GM12878 (cell line): ENCODE measurements around the gene WNK2. TPM values are rescaled to one million over a fixed set of nuclear protein-coding genes. Genes with fewer than 3 reads are reported as not detected.
"Not testable (repeated sequence)": the region's sequence is repeated elsewhere in the genome, so short reads cannot be mapped to it uniquely, and the experiment has no call there.

Experiments
- ATAC-seq: fragments of 200-7000 bp; cut with Tn5 transposase; 3 replicates; pipeline ENCODE4 v1.9.1; 2020; ENCODE audit warnings: mild to moderate bottlenecking, moderate library complexity
- BruUV-seq: library from RNA; stranded (reverse); fragments of 400-500 nt; replicated peaks from 2 replicates; lab custom pipeline; 2021; lab: Mats Ljungman, UMichigan
- CTCF ChIA-PET: fragments of 300-600 bp; sonication (Branson Sonifier 250); formaldehyde crosslinking; extraction: SDS; loops from one replicate; lab custom pipeline; 2021; ENCODE audit warnings: inconsistent platforms; lab: Yijun Ruan, JAX
- POLR2A ChIA-PET: fragments of 350-600 bp; formaldehyde crosslinking; extraction: SDS; loops from one replicate; lab custom pipeline; 2021; ENCODE audit warnings: inconsistent platforms; lab: Charles Lee
- RAD21 ChIA-PET: fragments of 300-600 bp; sonication (Branson Sonifier 250); formaldehyde crosslinking; loops from one replicate; lab custom pipeline; 2023; ENCODE audit warnings: antibody characterized with exemption; ENCODE audit not compliant: unreplicated experiment; lab: Charles Lee
- SMC1A ChIA-PET: fragments of 300-600 bp; sonication (Branson Sonifier 250); formaldehyde crosslinking; loops from one replicate; lab custom pipeline; 2023; ENCODE audit not compliant: unreplicated experiment, uncharacterized antibody; lab: Charles Lee
- DNase-seq: peaks from one replicate; pipeline ENCODE4 v3.0.0-alpha.2; 2011; ENCODE audit warnings: low read depth, low spot score
- FAIRE-seq: peaks from 3 replicates; lab custom pipeline; 2011; peaks lifted over from hg19 to GRCh38; lab: Jason Lieb, UNC
- H2AFZ ChIP-seq: 2 replicates; pipeline ENCODE4 v1.6.0; 2011; ENCODE audit warnings: low read depth, low read length, control low read depth; ENCODE audit not compliant: control insufficient read depth
- H3K27ac ChIP-seq: 2 replicates; pipeline ENCODE4 v1.5.1; 2011; ENCODE audit warnings: control low read depth; ENCODE audit not compliant: control insufficient read depth, insufficient read depth
- H3K27me3 ChIP-seq, 2 experiments: replicated peaks in 1 of 2; 2 replicates each; pipeline versions ENCODE4 v1.6.0 to v1.6.1; 2011; ENCODE audit warnings: low read length in 1 of 2; ENCODE audit not compliant: control insufficient read depth in 2 of 2, insufficient read depth in 2 of 2
- H3K36me3 ChIP-seq, 2 experiments: 2 replicates each; pipeline ENCODE4 v1.5.1; 2011; ENCODE audit warnings: low read length in 1 of 2; ENCODE audit not compliant: control insufficient read depth in 2 of 2, insufficient read depth in 2 of 2
- H3K4me1 ChIP-seq: 2 replicates; pipeline ENCODE4 v1.6.1; 2011; ENCODE audit warnings: mild to moderate bottlenecking, low read length, moderate library complexity, mixed read lengths; ENCODE audit not compliant: control insufficient read depth, insufficient read depth
- H3K4me2 ChIP-seq: 2 replicates; pipeline ENCODE4 v1.6.0; 2011; ENCODE audit warnings: control low read depth; ENCODE audit not compliant: control insufficient read depth, insufficient read depth
- H3K4me3 ChIP-seq: fragments of 200-600 bp; sonication (generic); 2 replicates; pipeline ENCODE4 v1.5.1; 2016
- H3K79me2 ChIP-seq: 2 replicates; pipeline ENCODE4 v1.6.0; 2011; ENCODE audit warnings: low read length; ENCODE audit not compliant: control insufficient read depth, insufficient read depth
- H3K9ac ChIP-seq: 2 replicates; pipeline ENCODE4 v1.8.0; 2011; ENCODE audit warnings: low read length, control low read depth, mixed read lengths; ENCODE audit not compliant: control insufficient read depth, insufficient read depth
- H3K9me3 ChIP-seq: replicated peaks from 3 replicates; pipeline ENCODE4 v1.5.1; 2011; ENCODE audit warnings: mild to moderate bottlenecking, low read length; ENCODE audit not compliant: control insufficient read depth, insufficient read depth
- H4K20me1 ChIP-seq: 2 replicates; pipeline ENCODE4 v1.6.0; 2011; ENCODE audit not compliant: control insufficient read depth, insufficient read depth
- BHLHE40 ChIP-seq, 2 experiments: fragments of 450-650 bp in 1 of 2; IDR thresholded peaks; 2 replicates each; pipeline ENCODE4 v1.6.1; 2011 to 2017; ENCODE audit warnings: low read depth in 2 of 2, borderline replicate concordance in 1 of 2, improper control_type of control experiment in 1 of 2, low read length in 1 of 2, mild to moderate bottlenecking in 1 of 2
- MYB ChIP-seq: fragments of 150-350 bp; IDR thresholded peaks from 2 replicates; pipeline ENCODE4 v1.6.1; 2014; ENCODE audit warnings: mild to moderate bottlenecking, low read depth, low read length, borderline replicate concordance
- WGBS: methylation state at CpG from one replicate; pipeline ENCODE4 v1.1.6; 2016; ENCODE audit warnings: low lambda C conversion rate; ENCODE audit not compliant: insufficient replicate concordance, insufficient coverage; ENCODE audit errors: missing lambda C conversion rate; 5-methylcytosine and 5-hydroxymethylcytosine counted together
- in situ Hi-C: fragments of 300-500 bp; cut with MboI; formaldehyde crosslinking; loops from 9 replicates; pipeline ENCODE4 v1.14.3; 2018; ENCODE audit warnings: mixed read lengths
- intact Hi-C: fragments of 100-400 bp; cut with micrococcal nuclease; formaldehyde crosslinking; loops from one replicate; pipeline ENCODE4 v1.14.2; 2022; ENCODE audit not compliant: unreplicated experiment
- polyA plus RNA-seq, 11 experiments: library from polyadenylated mRNA; depleted of rRNA in 4 of 11; unstranded in 6 of 11; stranded (reverse) in 5 of 11; fragments of >200 nt; fragmentation: Nextera tagmentation in 4 of 11; fragmentation: Illumina TruSeq in 1 of 11; extraction: Ambion mirVana in 4 of 11; extraction: Trizol in 1 of 11; gene quantifications; 1 replicate in 1 of 11; 2 replicates in 10 of 11; pipeline versions ENCODE4 v1.2.1 to v1.2.3, GENCODE V29; 2011 to 2016; ENCODE audit warnings: inconsistent platforms in 2 of 11, missing spikeins in 2 of 11, low read depth in 1 of 11
- total RNA-seq, 4 experiments: library from RNA; depleted of rRNA in 3 of 4; stranded (reverse); fragments of >200 nt in 3 of 4; fragmentation: Illumina TruSeq in 1 of 4; extraction: Trizol in 1 of 4; gene quantifications; 2 replicates each; pipeline versions ENCODE4 v1.2.1 to v1.2.3, GENCODE V29; 2013 to 2021
- TF ChIP-seq, protein P1 (sequence below): fragments of 450-650 bp; IDR thresholded peaks from 2 replicates; pipeline ENCODE4 v1.6.1; 2016; ENCODE audit warnings: mild to moderate bottlenecking

Gene WNK2
- total and polyA plus RNA-seq, 10 of the 15 experiments (the other 5 are each of a cell fraction or from before 2014, with no cell fraction given) = 0.15 TPM; not detected in 9

- Histone ChIP-seq H3K4me1 (peaks cover 8% of the 10 kb centered on the region), H4K20me1 (no peaks in the 10 kb centered on the region), H3K9ac (no peak overlapping the region), H2AFZ (peak overlapping the region; percentile 67), H3K27ac (no peak overlapping the region), H3K79me2 (no peaks in the 10 kb centered on the region), H3K4me2 (peak overlapping the region; percentile 44), H3K4me3 (no peak overlapping the region), H3K9me3 (peaks cover 14% of the 10 kb centered on the region), H3K36me3 (no peaks in the 10 kb centered on the region), H3K27me3 (no peaks in the 10 kb centered on the region)
- 9% methylated on average over 15 of the region's 15 CpGs for WGBS
- ChIA-PET POLR2A (no interaction called here), SMC1A (no interaction called here), CTCF (interaction anchor here (0.8 to 0.9 kb wide), 2 partner anchors 10 to 35 kb away, joined by 3 to 4 read pairs; no protein-coding TSS in a partner anchor), RAD21 (no interaction called here)
- FAIRE-seq (no peak), ATAC-seq (peak; percentile 66), DNase-seq (no peak)
- BruUV-seq = no TSS peak
- TF ChIP-seq MYB (no peak), BHLHE40 (IDR thresholded peaks at IDR 0.05; ENCODE audit: borderline replicate concordance in 1 of 2, low read depth in 2 of 2, low read length in 1 of 2) (peak in 1 of 2 experiments; percentile 8; a peak in 1 of 4 replicates)
- intact Hi-C loops (no loop called here), in situ Hi-C loops (no loop called here)
Measured at GRCh38 chr9:93143830-93144530, 40.0 kb upstream of the WNK2 start.

DNA sequence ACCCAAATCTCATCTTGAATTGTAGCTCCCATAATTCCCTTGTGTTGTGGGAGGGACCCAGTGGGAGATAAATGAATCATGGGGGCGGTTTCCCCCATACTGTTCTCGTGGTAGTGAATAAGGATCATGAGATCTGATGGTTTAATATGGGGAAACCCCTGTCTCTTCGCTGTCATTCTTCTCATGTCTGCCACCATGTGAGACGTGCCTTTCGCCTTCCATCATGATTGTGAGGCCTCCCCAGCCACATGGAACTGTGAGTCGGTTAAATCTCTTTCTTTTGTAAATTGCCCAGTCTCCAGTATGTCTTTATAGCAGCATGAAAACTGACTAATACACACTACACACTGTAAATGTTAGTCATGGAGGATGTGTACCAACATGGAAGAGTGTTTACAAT is 37.2 kb upstream of the WNK2 start:
- BruUV-seq, ATAC-seq, SMC1A ChIA-PET, H3K79me2 ChIP-seq, H3K4me3 ChIP-seq, H3K36me3 ChIP-seq, H3K27me3 ChIP-seq, DNase-seq, H3K9ac ChIP-seq, intact Hi-C loops, H3K4me2 ChIP-seq, in situ Hi-C loops, H3K27ac ChIP-seq, POLR2A ChIA-PET, RAD21 ChIA-PET, FAIRE-seq, H4K20me1 ChIP-seq, H2AFZ ChIP-seq, H3K4me1 ChIP-seq: not testable (repeated sequence)
- peaks cover 15% of the 10 kb centered on the region for H3K9me3 ChIP-seq
- CTCF ChIA-PET = interaction anchor here (1.6 kb wide), 1 partner anchor 8 kb away, joined by 4 read pairs; no protein-coding TSS in a partner anchor
- 18% methylated on average over 6 of the region's 6 CpGs for WGBS
- TF ChIP-seq, protein P1, sequence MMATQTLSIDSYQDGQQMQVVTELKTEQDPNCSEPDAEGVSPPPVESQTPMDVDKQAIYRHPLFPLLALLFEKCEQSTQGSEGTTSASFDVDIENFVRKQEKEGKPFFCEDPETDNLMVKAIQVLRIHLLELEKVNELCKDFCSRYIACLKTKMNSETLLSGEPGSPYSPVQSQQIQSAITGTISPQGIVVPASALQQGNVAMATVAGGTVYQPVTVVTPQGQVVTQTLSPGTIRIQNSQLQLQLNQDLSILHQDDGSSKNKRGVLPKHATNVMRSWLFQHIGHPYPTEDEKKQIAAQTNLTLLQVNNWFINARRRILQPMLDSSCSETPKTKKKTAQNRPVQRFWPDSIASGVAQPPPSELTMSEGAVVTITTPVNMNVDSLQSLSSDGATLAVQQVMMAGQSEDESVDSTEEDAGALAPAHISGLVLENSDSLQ = peak; percentile 26; the same call in 1 of the 2 replicates
